ENCODE results near the gene ACTR3C. TPM values are rescaled to one million over a fixed set of nuclear protein-coding genes. Genes with fewer than 3 reads are reported as not detected.

Gene ACTR3C
- polyA plus RNA-seq, 6 donors from 2014 or later, result 1.3 to 7.6 (median 6.2) TPM; not detected in 1

Other genes starting within 250 kb of the ACTR3C start
- 10 to 100 TPM; 15.2 to 28.6 (median 25.4) TPM for gene LRRC61, start 190 bp downstream of the ACTR3C start, polyA plus RNA-seq (ENCODE audit: low read depth in 6 of 6)
- not detected for gene RARRES2, start 18.1 kb upstream of the ACTR3C start, polyA plus RNA-seq (ENCODE audit: low read depth in 6 of 6)
- gene REPIN1, start 45.3 kb upstream of the ACTR3C start, polyA plus RNA-seq (ENCODE audit: low read depth in 6 of 6), result 100 to 1,000 TPM in 1 of 6 donors, 10 to 100 TPM in 5; 46.3 to 115 (median 68.5) TPM
- gene ZNF775, start 55.8 kb upstream of the ACTR3C start, polyA plus RNA-seq (ENCODE audit: low read depth in 6 of 6), result 1 to 10 TPM; 1.4 to 8.9 (median 4.5) TPM
- gene GIMAP8, start 127.1 kb upstream of the ACTR3C start, polyA plus RNA-seq (ENCODE audit: low read depth in 6 of 6), result under 1 TPM in 4 of 6 donors, not detected in 2; 0.07 to 0.22 (median 0.08) TPM
- 1 to 10 TPM in 5 of 6 donors, under 1 TPM in 1; 0.36 to 5.2 (median 1.5) TPM for gene GIMAP7, start 191.3 kb upstream of the ACTR3C start, polyA plus RNA-seq (ENCODE audit: low read depth in 6 of 6)
- gene GIMAP4, start 243.8 kb upstream of the ACTR3C start, polyA plus RNA-seq (ENCODE audit: low read depth in 6 of 6), result 1 to 10 TPM in 5 of 6 donors, under 1 TPM in 1; 0.75 to 4.4 (median 1.5) TPM

Measured in naive B cell (primary cell).